GM20000 (cell line): Measurements from ENCODE around the gene STAC3.

Experiments
- DNase-seq: peaks from one replicate; pipeline ENCODE4 v3.0.0; 2012; ENCODE audit warnings: low spot score
- TF ChIP-seq, protein P1 (sequence below): IDR thresholded peaks from 2 replicates; pipeline ENCODE4 v1.5.1; 2012; ENCODE audit warnings: mild to moderate bottlenecking, control low read depth; ENCODE audit errors: extremely low read depth, missing control alignments

STAC3 gene

DNA sequence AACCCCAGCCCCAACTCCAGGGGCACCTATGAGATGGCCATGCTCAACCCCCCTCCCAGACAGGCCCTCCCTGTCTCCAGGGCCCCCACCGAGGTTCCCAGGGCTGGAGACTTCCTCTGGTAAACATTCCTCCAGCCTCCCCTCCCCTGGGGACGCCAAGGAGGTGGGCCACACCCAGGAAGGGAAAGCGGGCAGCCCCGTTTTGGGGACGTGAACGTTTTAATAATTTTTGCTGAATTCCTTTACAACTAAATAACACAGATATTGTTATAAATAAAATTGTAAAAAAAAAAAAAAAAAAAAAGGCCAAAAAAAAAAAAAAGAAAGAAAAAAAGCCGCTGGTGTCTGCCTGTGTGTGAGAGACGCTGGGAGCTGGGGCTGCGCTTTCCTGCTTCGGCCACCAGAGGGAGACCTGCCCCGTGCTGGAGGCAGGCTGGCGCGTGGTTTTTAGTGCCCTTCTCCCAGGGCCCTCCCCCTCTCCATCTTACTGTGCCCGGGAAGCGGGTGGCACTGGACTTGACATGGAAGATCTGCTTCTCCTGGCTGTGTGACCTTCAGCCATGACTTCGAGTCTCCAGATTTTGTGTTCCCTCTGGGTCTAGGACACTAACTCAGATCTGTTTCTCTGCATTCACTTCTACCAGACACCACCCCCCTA, 37.8 kb downstream of the STAC3 start:
- DNase-seq = peak; percentile 92

GRCh38 chr12:57212701-57213057, 38.3 kb downstream of the STAC3 start:
- no peak for DNase-seq
- TF ChIP-seq, protein P1, sequence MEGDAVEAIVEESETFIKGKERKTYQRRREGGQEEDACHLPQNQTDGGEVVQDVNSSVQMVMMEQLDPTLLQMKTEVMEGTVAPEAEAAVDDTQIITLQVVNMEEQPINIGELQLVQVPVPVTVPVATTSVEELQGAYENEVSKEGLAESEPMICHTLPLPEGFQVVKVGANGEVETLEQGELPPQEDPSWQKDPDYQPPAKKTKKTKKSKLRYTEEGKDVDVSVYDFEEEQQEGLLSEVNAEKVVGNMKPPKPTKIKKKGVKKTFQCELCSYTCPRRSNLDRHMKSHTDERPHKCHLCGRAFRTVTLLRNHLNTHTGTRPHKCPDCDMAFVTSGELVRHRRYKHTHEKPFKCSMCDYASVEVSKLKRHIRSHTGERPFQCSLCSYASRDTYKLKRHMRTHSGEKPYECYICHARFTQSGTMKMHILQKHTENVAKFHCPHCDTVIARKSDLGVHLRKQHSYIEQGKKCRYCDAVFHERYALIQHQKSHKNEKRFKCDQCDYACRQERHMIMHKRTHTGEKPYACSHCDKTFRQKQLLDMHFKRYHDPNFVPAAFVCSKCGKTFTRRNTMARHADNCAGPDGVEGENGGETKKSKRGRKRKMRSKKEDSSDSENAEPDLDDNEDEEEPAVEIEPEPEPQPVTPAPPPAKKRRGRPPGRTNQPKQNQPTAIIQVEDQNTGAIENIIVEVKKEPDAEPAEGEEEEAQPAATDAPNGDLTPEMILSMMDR = no peak

More for the DNA sequence above, 37.8 kb downstream of the STAC3 start:
- TF ChIP-seq, protein P1 = peak; percentile 95

- DNase-seq = no peak
- TF ChIP-seq, protein P1 = no peak
Observed at GRCh38 chr12:57211791-57212700, 38.9 kb downstream of the STAC3 start.

DNA sequence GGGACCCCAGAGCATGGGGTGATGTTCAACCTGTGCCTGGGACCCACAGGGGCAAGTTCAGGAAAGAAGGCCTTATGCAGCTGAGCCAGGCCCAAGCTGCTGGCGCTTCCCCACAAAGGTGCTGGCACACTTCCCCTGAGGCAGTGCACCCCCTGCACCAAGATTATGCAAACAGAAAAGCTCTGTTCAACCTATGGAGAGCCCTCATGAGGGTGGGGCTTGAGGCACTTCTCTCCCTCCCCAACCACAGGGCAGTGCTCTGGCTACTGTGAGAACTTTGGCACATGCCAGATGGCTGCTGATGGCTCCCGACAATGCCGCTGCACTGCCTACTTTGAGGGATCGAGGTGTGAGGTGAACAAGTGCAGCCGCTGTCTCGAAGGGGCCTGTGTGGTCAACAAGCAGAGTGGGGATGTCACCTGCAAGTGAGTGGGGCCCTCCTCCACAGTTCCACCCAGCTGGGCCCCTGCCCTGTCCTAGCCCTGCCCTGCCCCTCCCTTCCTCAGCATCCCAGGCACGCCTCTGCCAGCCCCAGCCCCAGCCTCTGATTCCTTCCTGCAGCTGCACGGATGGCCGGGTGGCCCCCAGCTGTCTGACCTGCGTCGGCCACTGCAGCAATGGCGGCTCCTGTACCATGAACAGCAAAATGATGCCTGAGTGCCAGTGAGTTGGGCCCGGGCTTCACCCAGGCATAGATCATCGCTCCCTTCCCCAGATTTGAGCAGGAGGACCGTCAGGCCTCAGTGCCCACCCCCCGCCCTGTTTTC, 39.9 kb downstream of the STAC3 start:
- TF ChIP-seq, protein P1 = no peak
- DNase-seq = no peak

- DNase-seq = no peak
- TF ChIP-seq, protein P1 = no peak
Observed at GRCh38 chr12:57210461-57210860, 40.5 kb downstream of the STAC3 start.

DNA sequence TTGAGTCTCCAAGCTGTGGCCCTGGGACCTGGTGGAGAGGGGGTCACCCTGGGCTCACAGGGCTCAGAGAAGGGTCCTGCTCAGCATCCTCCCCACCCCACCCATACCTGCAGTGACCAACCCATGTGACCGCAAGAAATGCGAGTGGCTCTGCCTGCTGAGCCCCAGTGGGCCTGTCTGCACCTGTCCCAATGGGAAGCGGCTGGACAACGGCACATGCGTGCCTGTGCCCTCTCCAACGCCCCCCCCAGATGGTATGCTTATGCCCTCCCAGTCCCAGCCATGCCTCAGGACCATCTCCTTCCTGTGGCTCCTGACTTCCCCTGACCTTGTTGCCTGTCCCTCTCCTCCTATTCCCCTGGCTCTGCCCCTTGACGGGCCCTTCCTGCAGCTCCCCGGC, 41.1 kb downstream of the STAC3 start:
- DNase-seq = no peak
- TF ChIP-seq, protein P1 = no peak

- TF ChIP-seq, protein P1 = no peak
- DNase-seq = no peak
Observed at GRCh38 chr12:57208631-57209282, 42.2 kb downstream of the STAC3 start.
